Activated CD4-positive, alpha-beta T cell treated with anti-CD3 and anti-CD28 coated beads, Interleukin-2, Interleukin-6, amounts not matched to agents 100 ng/mL and 50 ng/mL, durations not matched to agents 16 hours and 8 hours (primary cell): ENCODE results near the gene CHTF8.

ENCODE experiments used
- DNase-seq: peaks from one replicate; pipeline ENCODE4 v3.0.0-alpha.2; 2020

The CHTF8 gene

GRCh38 chr16:69079697-69080096 is 52.7 kb downstream of the CHTF8 start:
- DNase-seq = no peak

DNA sequence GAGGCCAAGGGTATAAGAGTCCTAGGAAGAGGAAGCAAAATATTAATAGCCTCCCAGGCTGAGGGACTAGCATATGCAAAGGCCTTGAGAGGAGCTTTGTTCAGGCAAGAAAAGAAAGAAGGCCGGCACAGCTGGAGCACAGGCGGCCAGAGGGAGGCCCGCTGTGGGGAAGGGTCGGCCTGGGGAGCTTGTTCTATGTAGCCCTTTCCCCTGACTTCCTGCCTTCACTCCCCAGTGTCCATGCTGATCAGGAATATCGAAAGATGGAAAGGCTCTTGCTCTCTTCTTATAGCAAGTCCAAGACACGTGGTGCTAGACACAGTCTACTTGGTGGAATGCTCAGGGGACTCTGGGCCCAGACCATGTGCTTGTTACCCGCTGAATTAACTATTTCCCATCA is 54.3 kb downstream of the CHTF8 start:
- DNase-seq = no peak

GRCh38 chr16:69077251-69077650 is 55.1 kb downstream of the CHTF8 start:
- DNase-seq = no peak

- no peak for DNase-seq
Observed at GRCh38 chr16:69073181-69073702, 59.1 kb downstream of the CHTF8 start.

GRCh38 chr16:69072640-69072974 is 59.8 kb downstream of the CHTF8 start:
- no peak for DNase-seq

DNA sequence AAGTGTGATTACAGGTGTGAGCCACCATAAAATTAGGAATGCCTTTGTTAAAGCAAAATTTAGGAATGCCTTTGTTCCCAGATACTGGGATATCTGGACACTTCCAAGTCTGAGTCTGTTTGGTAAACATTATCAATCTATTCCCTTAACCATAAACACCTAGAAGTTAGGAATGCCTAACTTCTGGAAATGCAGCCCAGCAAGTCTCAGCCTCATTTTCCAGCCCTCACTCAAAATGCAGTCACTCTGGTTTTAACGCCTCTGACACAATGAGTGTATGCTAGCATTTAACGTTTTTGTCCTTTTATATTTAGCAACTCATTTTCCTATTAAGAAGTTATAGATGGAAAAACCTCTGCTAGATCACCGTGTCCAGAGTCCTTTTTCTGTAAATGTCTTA is 61.4 kb downstream of the CHTF8 start:
- DNase-seq = no peak

DNA sequence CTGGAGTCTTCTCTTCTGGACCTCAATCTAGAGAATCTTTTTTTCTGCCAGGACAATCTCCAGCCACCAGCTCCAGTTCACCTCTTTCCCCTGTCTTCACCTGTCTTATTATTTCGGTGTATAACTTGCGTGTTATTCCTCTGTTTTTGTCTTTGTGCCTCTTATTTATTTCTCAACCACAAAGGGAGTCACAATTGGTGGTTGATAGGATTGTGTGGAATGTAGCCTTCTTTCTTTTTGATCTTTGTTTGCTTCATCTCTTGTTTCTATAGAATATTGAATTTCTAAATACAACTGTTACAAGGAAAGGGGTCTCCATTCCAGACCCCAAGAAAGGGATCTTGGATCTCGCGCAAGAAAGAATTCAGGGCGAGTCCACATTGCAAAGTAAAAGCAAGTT is 62.9 kb downstream of the CHTF8 start:
- no peak for DNase-seq
